Right lobe of liver (tissue), 4 donors: ENCODE measurements around the gene ADPRS.

ENCODE experiments used
- CTCF ChIP-seq, 4 donors: fragments of 200-600 bp in 3 of 4; fragments of 450-650 bp in 1 of 4; IDR thresholded peaks; one replicate each; pipeline versions ENCODE4 v1.5.1 to v1.8.0; 2016 to 2022; ENCODE audit warnings: antibody characterized with exemption in 4 of 4, mild to moderate bottlenecking in 2 of 4
- POLR2A ChIP-seq: fragments of 450-650 bp; IDR thresholded peaks from one replicate; pipeline ENCODE4 v1.6.1; 2017; ENCODE audit warnings: antibody characterized with exemption, mild to moderate bottlenecking
- donor health status: DM: no; HTN: no; CAD: no.
- donor health status: DM: no; HTN: no; CAD: no.
- donor health status: DM: no; HTN: yes; CAD: no.

- TF ChIP-seq CTCF (IDR thresholded peaks at IDR 0.05) (no peak), POLR2A (no peak)
Measured at GRCh38 chr1:36089393-36090121, 865 bp downstream of the ADPRS start.
